GM12878 (cell line): ENCODE results near the gene AFG1L. TPM values are rescaled to one million over a fixed set of nuclear protein-coding genes. Genes with fewer than 3 reads are reported as not detected.
A peak's percentile ranks its signal among the peaks of the same experiment; 100 is the strongest.

Experiments used
- CBFB ChIP-seq: IDR thresholded peaks from 2 replicates; pipeline ENCODE4 v1.6.1; 2016; ENCODE audit warnings: antibody characterized with exemption, low read depth
- CBX5 ChIP-seq: sonication (generic); IDR thresholded peaks from 2 replicates; pipeline ENCODE4 v1.6.1; 2016; ENCODE audit warnings: low read depth, moderate library complexity, mild to moderate bottlenecking, inconsistent platforms
- CHD2 ChIP-seq: IDR thresholded peaks from 2 replicates; pipeline ENCODE4 v1.6.1; 2011; ENCODE audit warnings: low read depth, low read length, improper control_type of control experiment, borderline replicate concordance
- CREM ChIP-seq: IDR thresholded peaks from 2 replicates; pipeline ENCODE4 v1.6.1; 2014; ENCODE audit warnings: antibody characterized with exemption, low read depth
- CUX1 ChIP-seq: IDR thresholded peaks from 2 replicates; pipeline ENCODE4 v1.6.1; 2012; ENCODE audit warnings: improper control_type of control experiment, low read depth, low read length; ENCODE audit not compliant: insufficient replicate concordance
- E2F8 ChIP-seq: fragments of 450-650 bp; IDR thresholded peaks from 2 replicates; pipeline ENCODE4 v1.6.1; 2018; ENCODE audit warnings: mild to moderate bottlenecking, low read depth, moderate library complexity; ENCODE audit not compliant: partially characterized antibody
- FOS ChIP-seq: IDR thresholded peaks from 3 replicates; pipeline ENCODE4 v1.6.1; 2011; ENCODE audit warnings: borderline replicate concordance; ENCODE audit not compliant: insufficient read length; ENCODE audit errors: extremely low read depth
- FOXM1 ChIP-seq: IDR thresholded peaks from 2 replicates; pipeline ENCODE4 v1.6.1; 2012; ENCODE audit warnings: low read depth, mild to moderate bottlenecking, inconsistent platforms, low read length, moderate library complexity
- HDAC2 ChIP-seq: fragments of 200-600 bp; sonication (generic); IDR thresholded peaks from 2 replicates; pipeline ENCODE4 v1.6.1; 2017
- KAT2A ChIP-seq: conservative IDR thresholded peaks from 2 replicates; pipeline ENCODE4 v1.6.1; 2011; ENCODE audit warnings: low read depth, low read length; ENCODE audit not compliant: control insufficient read depth
- LARP7 ChIP-seq: fragments of 450-650 bp; IDR thresholded peaks from 2 replicates; pipeline ENCODE4 v1.6.1; 2017; ENCODE audit warnings: mild to moderate bottlenecking
- MEF2A ChIP-seq: IDR thresholded peaks from 2 replicates; pipeline ENCODE4 v1.6.1; 2011; ENCODE audit warnings: low read depth, mild to moderate bottlenecking, low read length, moderate library complexity; ENCODE audit not compliant: insufficient read depth
- STAT1 ChIP-seq: fragments of 450-650 bp; conservative IDR thresholded peaks from 2 replicates; pipeline ENCODE4 v1.6.1; 2014; ENCODE audit warnings: antibody characterized with exemption, mild to moderate bottlenecking
- TARDBP ChIP-seq: IDR thresholded peaks from 2 replicates; pipeline ENCODE4 v1.6.1; 2016; ENCODE audit warnings: borderline replicate concordance
- YBX1 ChIP-seq: fragments of 450-650 bp; IDR thresholded peaks from 2 replicates; pipeline ENCODE4 v1.6.1; 2016; ENCODE audit warnings: antibody characterized with exemption
- ZNF592 ChIP-seq: fragments of 450-650 bp; IDR thresholded peaks from 2 replicates; pipeline ENCODE4 v1.6.1; 2017; ENCODE audit warnings: mild to moderate bottlenecking, moderate library complexity
- polyA plus RNA-seq, 11 experiments: library from polyadenylated mRNA; depleted of rRNA in 4 of 11; unstranded in 6 of 11; stranded (reverse) in 5 of 11; fragments of >200 nt; fragmentation: Nextera tagmentation in 4 of 11; fragmentation: Illumina TruSeq in 1 of 11; extraction: Ambion mirVana in 4 of 11; extraction: Trizol in 1 of 11; gene quantifications; 1 replicate in 1 of 11; 2 replicates in 10 of 11; pipeline versions ENCODE4 v1.2.1 to v1.2.3, GENCODE V29; 2011 to 2016; ENCODE audit warnings: inconsistent platforms in 2 of 11, missing spikeins in 2 of 11, low read depth in 1 of 11
- total RNA-seq, 4 experiments: library from RNA; depleted of rRNA in 3 of 4; stranded (reverse); fragments of >200 nt in 3 of 4; fragmentation: Illumina TruSeq in 1 of 4; extraction: Trizol in 1 of 4; gene quantifications; 2 replicates each; pipeline versions ENCODE4 v1.2.1 to v1.2.3, GENCODE V29; 2013 to 2021
- TF ChIP-seq, protein P1 (sequence below): fragments of 450-650 bp; conservative IDR thresholded peaks from 2 replicates; pipeline ENCODE4 v1.6.1; 2017; ENCODE audit warnings: mild to moderate bottlenecking, moderate library complexity

The AFG1L gene
- total and polyA plus RNA-seq, 10 of the 15 experiments (the other 5 are each of a cell fraction or from before 2014, with no cell fraction given) = 2.3 to 9.0 (median 4.3) TPM

GRCh38 chr6:108564178-108564577 lies 269.3 kb downstream of the AFG1L start (continued):
- TF ChIP-seq ZNF592 = no peak
- TF ChIP-seq KAT2A = no peak
- TF ChIP-seq FOS = no peak
- no peak for TF ChIP-seq YBX1
- no peak for TF ChIP-seq HDAC2
- TF ChIP-seq STAT1 = no peak
- TF ChIP-seq E2F8 = no peak
- TF ChIP-seq LARP7 = no peak
- TF ChIP-seq CBFB = peak; percentile 91
- peak; percentile 91 for TF ChIP-seq CREM
- TF ChIP-seq CBX5 = peak; percentile 64; the same call in 1 of the 2 replicates
- TF ChIP-seq MEF2A = peak; percentile 94
- TF ChIP-seq, protein P1, sequence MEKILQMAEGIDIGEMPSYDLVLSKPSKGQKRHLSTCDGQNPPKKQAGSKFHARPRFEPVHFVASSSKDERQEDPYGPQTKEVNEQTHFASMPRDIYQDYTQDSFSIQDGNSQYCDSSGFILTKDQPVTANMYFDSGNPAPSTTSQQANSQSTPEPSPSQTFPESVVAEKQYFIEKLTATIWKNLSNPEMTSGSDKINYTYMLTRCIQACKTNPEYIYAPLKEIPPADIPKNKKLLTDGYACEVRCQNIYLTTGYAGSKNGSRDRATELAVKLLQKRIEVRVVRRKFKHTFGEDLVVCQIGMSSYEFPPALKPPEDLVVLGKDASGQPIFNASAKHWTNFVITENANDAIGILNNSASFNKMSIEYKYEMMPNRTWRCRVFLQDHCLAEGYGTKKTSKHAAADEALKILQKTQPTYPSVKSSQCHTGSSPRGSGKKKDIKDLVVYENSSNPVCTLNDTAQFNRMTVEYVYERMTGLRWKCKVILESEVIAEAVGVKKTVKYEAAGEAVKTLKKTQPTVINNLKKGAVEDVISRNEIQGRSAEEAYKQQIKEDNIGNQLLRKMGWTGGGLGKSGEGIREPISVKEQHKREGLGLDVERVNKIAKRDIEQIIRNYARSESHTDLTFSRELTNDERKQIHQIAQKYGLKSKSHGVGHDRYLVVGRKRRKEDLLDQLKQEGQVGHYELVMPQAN = no peak; the same call in 1 of the 2 replicates
- TF ChIP-seq CUX1 = no peak
- peak; percentile 62; the same call in 1 of the 2 replicates for TF ChIP-seq CHD2
- TF ChIP-seq TARDBP = no peak
- TF ChIP-seq FOXM1 = peak; percentile 95; the same call in 1 of the 2 replicates
